ENCODE data around the gene FAM124B.
"Not testable (repeated sequence)": the region's sequence is repeated elsewhere in the genome, so short reads cannot be mapped to it uniquely, and the experiment has no call there.

FAM124B gene

GRCh38 chr2:224400174-224400810 is 1.6 kb downstream of the FAM124B start:
- Histone ChIP-seq H3K4me2 (ENCODE audit: low read depth, low read length, poor library complexity, severe bottlenecking) (peak overlapping the region; percentile 97), H2AFZ (ENCODE audit: low read length) (no peak overlapping the region), H3K9me3 (ENCODE audit: insufficient read depth, low read depth, low read length) (no peaks in the 10 kb centered on the region), H3K36me3 (ENCODE audit: insufficient read depth, low read length) (no peaks in the 10 kb centered on the region), H3K79me2 (ENCODE audit: insufficient read depth, low read length) (peaks cover 63% of the 10 kb centered on the region), H3K9ac (ENCODE audit: low read depth, low read length, poor library complexity, severe bottlenecking) (peak overlapping the region; percentile 89), H3K4me3 (ENCODE audit: low read length, poor library complexity, severe bottlenecking) (peak overlapping the region; percentile 88), H3F3A (ENCODE audit: low read depth) (peaks cover 3% of the 10 kb centered on the region; the same call in 1 of the 2 replicates), H3K9me2 (replicated peaks; ENCODE audit: low read depth, low read length) (no peaks in the 10 kb centered on the region), H3K27me3 (ENCODE audit: insufficient read depth, low read length, poor library complexity, severe bottlenecking) (no peaks in the 10 kb centered on the region), H4K20me1 (ENCODE audit: insufficient read depth, low read length, poor library complexity, severe bottlenecking) (peaks cover 27% of the 10 kb centered on the region), H3K4me1 (ENCODE audit: insufficient read depth, low read length, poor library complexity, severe bottlenecking) (peaks cover 60% of the 10 kb centered on the region)
- TF ChIP-seq CTCF (conservative IDR thresholded peaks at IDR 0.05; ENCODE audit: low read length) = no peak
- no peak for TF ChIP-seq EZH2phosphoT487 (IDR thresholded peaks at IDR 0.05; ENCODE audit: borderline replicate concordance)

- Histone ChIP-seq H3K4me1 (ENCODE audit: insufficient read depth, low read length, poor library complexity, severe bottlenecking) (peaks cover 68% of the 10 kb centered on the region), H3K4me3 (ENCODE audit: low read length, poor library complexity, severe bottlenecking) (peak overlapping the region; percentile 88), H3F3A (ENCODE audit: low read depth) (peaks cover 3% of the 10 kb centered on the region; the same call in 1 of the 2 replicates), H3K79me2 (ENCODE audit: insufficient read depth, low read length) (peaks cover 83% of the 10 kb centered on the region), H3K27me3 (ENCODE audit: insufficient read depth, low read length, poor library complexity, severe bottlenecking) (no peaks in the 10 kb centered on the region), H3K4me2 (ENCODE audit: low read depth, low read length, poor library complexity, severe bottlenecking) (peak overlapping the region; percentile 97), H3K36me3 (ENCODE audit: insufficient read depth, low read length) (no peaks in the 10 kb centered on the region), H3K9me3 (ENCODE audit: insufficient read depth, low read depth, low read length) (no peaks in the 10 kb centered on the region), H3K9ac (ENCODE audit: low read depth, low read length, poor library complexity, severe bottlenecking) (peak overlapping the region; percentile 89), H3K9me2 (replicated peaks; ENCODE audit: low read depth, low read length) (no peaks in the 10 kb centered on the region), H2AFZ (ENCODE audit: low read length) (no peak overlapping the region), H4K20me1 (ENCODE audit: insufficient read depth, low read length, poor library complexity, severe bottlenecking) (peaks cover 39% of the 10 kb centered on the region)
- no peak for TF ChIP-seq CTCF (conservative IDR thresholded peaks at IDR 0.05; ENCODE audit: low read length)
- TF ChIP-seq EZH2phosphoT487 (IDR thresholded peaks at IDR 0.05; ENCODE audit: borderline replicate concordance) = no peak
Measured at GRCh38 chr2:224398289-224398688, 3.6 kb downstream of the FAM124B start.

- H3K9ac ChIP-seq (ENCODE audit: low read depth, low read length, poor library complexity, severe bottlenecking); H3K36me3 ChIP-seq (ENCODE audit: insufficient read depth, low read length); H3K27me3 ChIP-seq (ENCODE audit: insufficient read depth, low read length, poor library complexity, severe bottlenecking); H2AFZ ChIP-seq (ENCODE audit: low read length); H3F3A ChIP-seq (ENCODE audit: low read depth); H3K9me3 ChIP-seq (ENCODE audit: insufficient read depth, low read depth, low read length); H3K9me2 ChIP-seq (replicated peaks; ENCODE audit: low read depth, low read length): not testable (repeated sequence)
- Histone ChIP-seq H3K4me2 (ENCODE audit: low read depth, low read length, poor library complexity, severe bottlenecking) (peak overlapping the region; percentile 97), H4K20me1 (ENCODE audit: insufficient read depth, low read length, poor library complexity, severe bottlenecking) (peaks cover 39% of the 10 kb centered on the region), H3K4me1 (ENCODE audit: insufficient read depth, low read length, poor library complexity, severe bottlenecking) (peaks cover 66% of the 10 kb centered on the region), H3K79me2 (ENCODE audit: insufficient read depth, low read length) (peaks cover 93% of the 10 kb centered on the region), H3K4me3 (ENCODE audit: low read length, poor library complexity, severe bottlenecking) (peak overlapping the region; percentile 47)
Measured at GRCh38 chr2:224397100-224397499, 4.8 kb downstream of the FAM124B start.
